Measurements from ENCODE around the gene PPP2R2D.
"Not testable (repeated sequence)": the region's sequence is repeated elsewhere in the genome, so short reads cannot be mapped to it uniquely, and the experiment has no call there.

Gene PPP2R2D

GRCh38 chr10:131979336-131979735, 78.5 kb downstream of the PPP2R2D start:
- no peak for DNase-seq

- DNase-seq: no peak
Observed at GRCh38 chr10:131979821-131980270, 79.0 kb downstream of the PPP2R2D start.

- no peak for DNase-seq
Observed at GRCh38 chr10:131980321-131980720, 79.5 kb downstream of the PPP2R2D start.

- no peak for DNase-seq
Observed at GRCh38 chr10:131980761-131981428, 80.1 kb downstream of the PPP2R2D start.

- peak; percentile 97 for DNase-seq
Observed at GRCh38 chr10:131981429-131982184, 80.8 kb downstream of the PPP2R2D start, which contains the start of gene BNIP3. Gene BNIP3, minus strand, starts transcription at chr10:131981923. Its CDS starts 117 bp downstream, at chr10:131981806.

GRCh38 chr10:131982185-131982756, 81.5 kb downstream of the PPP2R2D start:
- DNase-seq: no peak

GRCh38 chr10:131982796-131983195, 82.0 kb downstream of the PPP2R2D start:
- no peak for DNase-seq

- DNase-seq: no peak
Observed at GRCh38 chr10:131983780-131984179, 83.0 kb downstream of the PPP2R2D start.

- not testable (repeated sequence) for DNase-seq
Observed at GRCh38 chr10:131986851-131987250, 86.0 kb downstream of the PPP2R2D start.

GRCh38 chr10:131987301-131987700, 86.5 kb downstream of the PPP2R2D start:
- DNase-seq: not testable (repeated sequence)

GRCh38 chr10:131987786-131988185, 87.0 kb downstream of the PPP2R2D start:
- DNase-seq: not testable (repeated sequence)

GRCh38 chr10:131991726-131992125, 90.9 kb downstream of the PPP2R2D start:
- DNase-seq: no peak

GRCh38 chr10:131993275-131993674, 92.5 kb downstream of the PPP2R2D start:
- DNase-seq: no peak

GRCh38 chr10:131994435-131994834, 93.6 kb downstream of the PPP2R2D start:
- no peak for DNase-seq

- no peak for DNase-seq
Observed at GRCh38 chr10:131996466-131997365, 95.9 kb downstream of the PPP2R2D start.

GRCh38 chr10:131997366-131998049, 96.7 kb downstream of the PPP2R2D start:
- DNase-seq: no peak

- no peak for DNase-seq
Observed at GRCh38 chr10:131998050-131998844, 97.4 kb downstream of the PPP2R2D start.

- DNase-seq: no peak
Observed at GRCh38 chr10:131998845-131999681, 98.3 kb downstream of the PPP2R2D start.

GRCh38 chr10:132001238-132001972, 100.6 kb downstream of the PPP2R2D start:
- DNase-seq: no peak

- no peak for DNase-seq
Observed at GRCh38 chr10:132002004-132002403, 101.2 kb downstream of the PPP2R2D start.
